Measurements from ENCODE around the gene PSMD14.

DNA sequence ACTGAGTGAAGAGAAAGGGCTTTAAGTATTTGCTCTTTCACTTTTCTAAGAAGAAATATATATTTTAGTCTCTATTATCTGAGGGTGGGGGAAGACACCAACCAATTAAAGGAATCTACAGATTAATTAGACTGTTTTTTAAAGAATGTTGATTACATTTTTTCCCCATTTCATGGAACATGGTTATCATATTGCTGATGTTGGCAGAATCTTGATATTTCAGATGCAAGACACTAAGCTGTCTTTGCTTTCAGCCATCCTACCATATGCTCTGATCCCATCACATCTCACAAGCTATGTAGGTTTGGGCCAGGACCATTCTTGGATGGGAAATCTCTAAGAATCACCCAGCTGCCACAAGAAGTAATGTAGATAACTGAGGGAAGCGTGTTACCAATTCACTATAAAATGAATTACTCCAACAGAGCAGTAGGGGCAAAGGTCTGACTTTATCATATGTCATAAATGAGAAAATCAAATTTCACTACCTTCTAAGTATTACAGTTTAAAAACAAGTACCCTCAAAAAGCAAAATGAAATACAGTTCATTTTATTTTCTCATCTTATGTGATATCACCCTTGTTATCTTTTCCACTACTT lies 101.2 kb downstream of the PSMD14 start:
- TF ChIP-seq, protein P1, sequence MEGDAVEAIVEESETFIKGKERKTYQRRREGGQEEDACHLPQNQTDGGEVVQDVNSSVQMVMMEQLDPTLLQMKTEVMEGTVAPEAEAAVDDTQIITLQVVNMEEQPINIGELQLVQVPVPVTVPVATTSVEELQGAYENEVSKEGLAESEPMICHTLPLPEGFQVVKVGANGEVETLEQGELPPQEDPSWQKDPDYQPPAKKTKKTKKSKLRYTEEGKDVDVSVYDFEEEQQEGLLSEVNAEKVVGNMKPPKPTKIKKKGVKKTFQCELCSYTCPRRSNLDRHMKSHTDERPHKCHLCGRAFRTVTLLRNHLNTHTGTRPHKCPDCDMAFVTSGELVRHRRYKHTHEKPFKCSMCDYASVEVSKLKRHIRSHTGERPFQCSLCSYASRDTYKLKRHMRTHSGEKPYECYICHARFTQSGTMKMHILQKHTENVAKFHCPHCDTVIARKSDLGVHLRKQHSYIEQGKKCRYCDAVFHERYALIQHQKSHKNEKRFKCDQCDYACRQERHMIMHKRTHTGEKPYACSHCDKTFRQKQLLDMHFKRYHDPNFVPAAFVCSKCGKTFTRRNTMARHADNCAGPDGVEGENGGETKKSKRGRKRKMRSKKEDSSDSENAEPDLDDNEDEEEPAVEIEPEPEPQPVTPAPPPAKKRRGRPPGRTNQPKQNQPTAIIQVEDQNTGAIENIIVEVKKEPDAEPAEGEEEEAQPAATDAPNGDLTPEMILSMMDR (IDR thresholded peaks at IDR 0.05; ENCODE audit: low read depth, low read length), result no peak
- no peak for TF ChIP-seq POLR2A (IDR thresholded peaks at IDR 0.05; ENCODE audit: extremely low read depth, insufficient read length)
- no peak for TF ChIP-seq MYC (IDR thresholded peaks at IDR 0.05; ENCODE audit: low read depth, low read length)
